ENCODE results near the gene NAPB. TPM values are rescaled to one million over a fixed set of nuclear protein-coding genes. Genes with fewer than 3 reads are reported as not detected.
A peak's percentile ranks its signal among the peaks of the same experiment; 100 is the strongest.

NAPB gene
- total and polyA plus RNA-seq, 10 of the 15 experiments (the other 5 are each of a cell fraction or from before 2014, with no cell fraction given): 2.1 to 15.9 (median 7.2) TPM

DNA sequence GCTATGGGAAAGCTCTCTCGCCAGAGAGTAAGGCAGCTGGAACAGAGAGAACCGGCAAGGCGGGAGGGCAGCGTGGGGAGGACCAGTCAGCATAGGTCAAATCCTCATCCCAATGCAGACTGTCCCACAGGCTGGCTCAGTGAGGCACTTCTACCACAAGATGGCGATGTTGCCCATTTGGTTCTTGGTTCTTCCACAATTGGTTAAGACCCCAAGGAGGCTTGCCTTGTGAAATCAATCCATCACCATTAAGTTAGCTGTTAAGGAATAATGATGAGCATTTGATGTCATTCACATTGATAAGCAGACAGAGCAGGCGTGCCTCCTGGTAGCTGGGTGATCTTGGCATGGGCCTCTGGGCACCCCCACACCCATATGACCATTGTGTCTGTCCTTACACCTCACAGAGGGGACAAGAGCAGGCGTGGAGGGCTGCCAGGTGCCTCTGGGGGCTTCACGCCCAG is 20.6 kb upstream of the NAPB start:
- WGBS (ENCODE audit: insufficient coverage, insufficient replicate concordance, low lambda C conversion rate, missing lambda C conversion rate): under 1% methylated on average over 8 of the region's 8 CpGs
- no TSS peak for BruUV-seq (replicated peaks)
- ChIA-PET CTCF (interaction anchor here (0.7 to 4.1 kb wide), 15 partner anchors 17 to 750 kb away, joined by 3 to 44 read pairs (median 5); partner anchors contain the start of genes CST9 and NXT1), SMC1A (ENCODE audit: uncharacterized antibody, unreplicated experiment) (interaction anchor here (1.0 to 1.8 kb wide), 6 partner anchors 92 to 202 kb away, joined by 3 to 6 read pairs (median 4); no protein-coding TSS in a partner anchor), POLR2A (no interaction called here), RAD21 (ENCODE audit: unreplicated experiment) (interaction anchor here (0.9 to 3.5 kb wide), 6 partner anchors 21 to 168 kb away, joined by 3 to 15 read pairs (median 4); partner anchors contain the start of genes CST9, NAPB and NXT1)
- peak; percentile 80 for FAIRE-seq
- H3K9me3 ChIP-seq (replicated peaks; ENCODE audit: control insufficient read depth, insufficient read depth, low read length): no peaks in the 10 kb centered on the region
- no peak overlapping the region for H3K4me2 ChIP-seq (ENCODE audit: control insufficient read depth, insufficient read depth)
- no peaks in the 10 kb centered on the region for H3K36me3 ChIP-seq (ENCODE audit: control insufficient read depth in 2 of 2, insufficient read depth in 2 of 2, low read length in 1 of 2)
- H3K4me1 ChIP-seq (ENCODE audit: control insufficient read depth, insufficient read depth, low read length): peaks cover 3% of the 10 kb centered on the region; the same call in 1 of the 2 replicates
- H2AFZ ChIP-seq (ENCODE audit: control insufficient read depth, low read depth, low read length): no peak overlapping the region
- no peak overlapping the region for H3K4me3 ChIP-seq
- ATAC-seq: peak; percentile 89
- no peaks in the 10 kb centered on the region for H3K27me3 ChIP-seq (replicated peaks in 1 of 2; ENCODE audit: control insufficient read depth in 2 of 2, insufficient read depth in 2 of 2, low read length in 1 of 2)
- H4K20me1 ChIP-seq (ENCODE audit: control insufficient read depth, insufficient read depth): no peaks in the 10 kb centered on the region
- TF ChIP-seq, protein P1, sequence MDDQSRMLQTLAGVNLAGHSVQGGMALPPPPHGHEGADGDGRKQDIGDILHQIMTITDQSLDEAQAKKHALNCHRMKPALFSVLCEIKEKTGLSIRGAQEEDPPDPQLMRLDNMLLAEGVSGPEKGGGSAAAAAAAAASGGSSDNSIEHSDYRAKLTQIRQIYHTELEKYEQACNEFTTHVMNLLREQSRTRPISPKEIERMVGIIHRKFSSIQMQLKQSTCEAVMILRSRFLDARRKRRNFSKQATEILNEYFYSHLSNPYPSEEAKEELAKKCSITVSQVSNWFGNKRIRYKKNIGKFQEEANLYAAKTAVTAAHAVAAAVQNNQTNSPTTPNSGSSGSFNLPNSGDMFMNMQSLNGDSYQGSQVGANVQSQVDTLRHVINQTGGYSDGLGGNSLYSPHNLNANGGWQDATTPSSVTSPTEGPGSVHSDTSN (IDR thresholded peaks at IDR 0.05; ENCODE audit: insufficient replicate concordance, low read depth, low read length): no peak
- TF ChIP-seq HCFC1 (IDR thresholded peaks at IDR 0.05; ENCODE audit: low read length) (no peak), YY1 (IDR thresholded peaks at IDR 0.05; ENCODE audit: low read depth, low read length) (0 out of 2 replicates have a peak, but pooled peaks have one; percentile 15), SMC3 (IDR thresholded peaks at IDR 0.05; ENCODE audit: borderline replicate concordance, low read length) (peak; percentile 81), RAD21 (IDR thresholded peaks at IDR 0.05; ENCODE audit: insufficient read depth, low read depth, low read length) (peak; percentile 80), NBN (IDR thresholded peaks at IDR 0.05) (no peak), ZBED1 (IDR thresholded peaks at IDR 0.05; ENCODE audit: borderline replicate concordance) (no peak), PML (IDR thresholded peaks at IDR 0.05; ENCODE audit: low read length) (no peak), LARP7 (IDR thresholded peaks at IDR 0.05) (0 out of 2 replicates have a peak, but pooled peaks have one; percentile 35), BHLHE40 (IDR thresholded peaks at IDR 0.05; ENCODE audit: borderline replicate concordance in 1 of 2, low read depth in 2 of 2, low read length in 1 of 2) (0 out of 4 replicates have a peak, but pooled peaks of 1 of the 2 experiments have one; percentile 8)
- TF ChIP-seq, protein P2, sequence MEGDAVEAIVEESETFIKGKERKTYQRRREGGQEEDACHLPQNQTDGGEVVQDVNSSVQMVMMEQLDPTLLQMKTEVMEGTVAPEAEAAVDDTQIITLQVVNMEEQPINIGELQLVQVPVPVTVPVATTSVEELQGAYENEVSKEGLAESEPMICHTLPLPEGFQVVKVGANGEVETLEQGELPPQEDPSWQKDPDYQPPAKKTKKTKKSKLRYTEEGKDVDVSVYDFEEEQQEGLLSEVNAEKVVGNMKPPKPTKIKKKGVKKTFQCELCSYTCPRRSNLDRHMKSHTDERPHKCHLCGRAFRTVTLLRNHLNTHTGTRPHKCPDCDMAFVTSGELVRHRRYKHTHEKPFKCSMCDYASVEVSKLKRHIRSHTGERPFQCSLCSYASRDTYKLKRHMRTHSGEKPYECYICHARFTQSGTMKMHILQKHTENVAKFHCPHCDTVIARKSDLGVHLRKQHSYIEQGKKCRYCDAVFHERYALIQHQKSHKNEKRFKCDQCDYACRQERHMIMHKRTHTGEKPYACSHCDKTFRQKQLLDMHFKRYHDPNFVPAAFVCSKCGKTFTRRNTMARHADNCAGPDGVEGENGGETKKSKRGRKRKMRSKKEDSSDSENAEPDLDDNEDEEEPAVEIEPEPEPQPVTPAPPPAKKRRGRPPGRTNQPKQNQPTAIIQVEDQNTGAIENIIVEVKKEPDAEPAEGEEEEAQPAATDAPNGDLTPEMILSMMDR (IDR thresholded peaks at IDR 0.05 in 2 of 3, conservative IDR thresholded peaks at IDR 0.05 in 1 of 3; ENCODE audit: control insufficient read depth in 2 of 3, extremely low read depth in 1 of 3, insufficient read depth in 1 of 3, low read depth in 3 of 3, low read length in 3 of 3): peak; percentile 86 to 89 (median 88)
- intact Hi-C loops (cut with micrococcal nuclease; ENCODE audit: unreplicated experiment) (loop anchor here (1.0 to 5.0 kb wide), 2 partner anchors 164 to 225 kb away; no protein-coding TSS in a partner anchor), in situ Hi-C loops (cut with MboI) (no loop called here)
- H3K9ac ChIP-seq (ENCODE audit: control insufficient read depth, insufficient read depth, low read length): no peak overlapping the region
- DNase-seq (ENCODE audit: low read depth, low spot score): peak; percentile 43
- H3K27ac ChIP-seq (ENCODE audit: control insufficient read depth, insufficient read depth): no peak overlapping the region
- H3K79me2 ChIP-seq (ENCODE audit: control insufficient read depth, insufficient read depth, low read length): no peaks in the 10 kb centered on the region

All from GM12878 (cell line).